PFSK-1 (cell line): ENCODE data around the gene DHDDS.

Experiments
- FOXP2 ChIP-seq: optimal IDR thresholded peaks from 2 replicates; pipeline ENCODE3; 2011; ENCODE audit warnings: borderline replicate concordance, control low read depth, inconsistent platforms; ENCODE audit not compliant: insufficient read depth; ENCODE audit errors: extremely low read length, extremely low read depth
- POLR2AphosphoS5 ChIP-seq: IDR thresholded peaks from 2 replicates; pipeline ENCODE4 v1.6.1; 2012; ENCODE audit warnings: low read depth, mild to moderate bottlenecking, control low read depth, low read length, moderate library complexity
- REST ChIP-seq, 2 experiments: IDR thresholded peaks; 2 replicates each; pipeline versions ENCODE4 v1.6.1 to v1.8.0; 2011 to 2012; ENCODE audit warnings: low read depth in 2 of 2, low read length in 2 of 2, control low read depth in 1 of 2, inconsistent platforms in 1 of 2, mild to moderate bottlenecking in 1 of 2, moderate library complexity in 1 of 2; ENCODE audit not compliant: insufficient read depth in 1 of 2
- SIN3A ChIP-seq: IDR thresholded peaks from 2 replicates; pipeline ENCODE4 v1.6.1; 2012; ENCODE audit warnings: mild to moderate bottlenecking, low read length, moderate library complexity, borderline replicate concordance; ENCODE audit not compliant: insufficient read depth
- TAF1 ChIP-seq: IDR thresholded peaks from 2 replicates; pipeline ENCODE4 v1.6.1; 2012; ENCODE audit warnings: low read length, control low read depth, borderline replicate concordance; ENCODE audit not compliant: insufficient read depth

The DHDDS gene

GRCh38 chr1:26434161-26434752 is 2.1 kb downstream of the DHDDS start:
- TF ChIP-seq POLR2AphosphoS5 (no peak), REST (IDR thresholded peaks at IDR 0.05; ENCODE audit: insufficient read depth in 1 of 2, low read depth in 2 of 2, low read length in 2 of 2) (no peak), TAF1 (no peak), SIN3A (no peak), FOXP2 (no peak)

GRCh38 chr1:26438041-26438440 is 5.9 kb downstream of the DHDDS start:
- TF ChIP-seq FOXP2 (no peak), REST (IDR thresholded peaks at IDR 0.05; ENCODE audit: insufficient read depth in 1 of 2, low read depth in 2 of 2, low read length in 2 of 2) (no peak), SIN3A (no peak), TAF1 (no peak), POLR2AphosphoS5 (no peak)

- TF ChIP-seq FOXP2 (no peak), SIN3A (no peak), TAF1 (no peak), POLR2AphosphoS5 (no peak), REST (IDR thresholded peaks at IDR 0.05; ENCODE audit: insufficient read depth in 1 of 2, low read depth in 2 of 2, low read length in 2 of 2) (no peak)
Measured at GRCh38 chr1:26440259-26440658, 8.1 kb downstream of the DHDDS start.

GRCh38 chr1:26449868-26450267 is 17.7 kb downstream of the DHDDS start:
- TF ChIP-seq SIN3A (no peak), FOXP2 (no peak), REST (IDR thresholded peaks at IDR 0.05; ENCODE audit: insufficient read depth in 1 of 2, low read depth in 2 of 2, low read length in 2 of 2) (no peak), TAF1 (no peak), POLR2AphosphoS5 (no peak)

- TF ChIP-seq FOXP2: no peak
- TF ChIP-seq REST (IDR thresholded peaks at IDR 0.05; ENCODE audit: insufficient read depth in 1 of 2, low read depth in 2 of 2, low read length in 2 of 2): no peak
- no peak for TF ChIP-seq POLR2AphosphoS5
- no peak for TF ChIP-seq SIN3A
- TF ChIP-seq TAF1: no peak
Measured at GRCh38 chr1:26450908-26451307, 18.8 kb downstream of the DHDDS start.
